NCI-H146 treated with DMSO at 0.1 percent for 48 hours (cell line): Measurements from ENCODE around the gene FHOD3.
"Not testable (repeated sequence)": the region's sequence is repeated elsewhere in the genome, so short reads cannot be mapped to it uniquely, and the experiment has no call there.

Experiments
- DNase-seq: peaks from one replicate; lab custom pipeline; 2025; ENCODE audit not compliant: unreplicated experiment; lab: John Stamatoyannopoulos, UW

Gene FHOD3

GRCh38 chr18:36812678-36813077 is 515.2 kb downstream of the FHOD3 start:
- DNase-seq: no peak

DNA sequence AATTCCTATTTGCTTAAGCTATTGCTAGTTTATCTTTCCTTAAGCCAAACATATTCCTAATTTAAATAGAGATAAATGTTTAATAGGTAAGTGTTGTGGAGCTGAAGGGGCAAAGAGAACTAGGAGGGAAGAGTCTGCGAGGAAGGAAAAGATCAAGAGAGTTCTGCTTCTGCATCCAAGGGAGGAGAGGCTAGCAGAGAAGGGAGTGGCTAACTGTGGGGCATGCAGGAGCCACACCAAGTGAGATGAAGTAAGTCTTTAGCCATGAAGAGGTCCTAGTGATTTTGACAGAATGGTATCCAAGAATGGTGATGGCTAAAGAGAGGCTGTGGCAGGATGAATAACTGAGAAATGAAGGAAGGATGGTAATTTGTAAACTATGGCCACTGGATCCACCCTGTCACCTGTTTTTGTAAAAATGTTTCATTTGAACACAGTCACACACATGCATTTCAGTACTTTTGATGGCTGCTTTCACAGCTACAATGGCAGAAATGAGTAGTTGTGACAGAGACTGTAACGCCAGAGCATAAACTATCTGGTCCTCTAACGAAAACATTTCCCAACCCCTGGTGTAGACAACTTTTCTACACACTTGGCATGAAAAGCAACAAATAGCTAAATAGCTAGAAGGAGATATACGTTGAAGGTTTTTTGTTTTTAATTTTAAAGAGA is 515.7 kb downstream of the FHOD3 start:
- DNase-seq: no peak

GRCh38 chr18:36813824-36814223 is 516.3 kb downstream of the FHOD3 start:
- no peak for DNase-seq

DNA sequence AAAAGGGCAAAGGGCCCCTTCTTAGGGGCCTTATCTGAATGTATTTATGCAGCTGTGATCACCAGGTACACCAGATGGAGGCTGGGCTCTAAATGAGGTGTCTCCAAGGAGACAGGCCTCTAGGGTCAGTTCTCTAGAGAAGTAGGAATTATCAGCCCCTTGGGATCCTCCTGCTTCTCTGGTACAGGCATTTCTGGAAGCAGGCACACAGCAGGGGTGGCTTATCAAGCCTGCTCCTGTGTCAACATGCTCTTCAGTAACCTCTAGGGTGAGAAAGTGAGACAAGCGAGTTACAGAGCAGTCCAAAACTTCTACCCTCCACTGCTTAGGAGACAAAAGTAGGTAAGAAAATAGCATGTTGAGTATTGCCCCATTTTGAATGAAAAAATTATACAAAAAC is 517.5 kb downstream of the FHOD3 start:
- no peak for DNase-seq

DNA sequence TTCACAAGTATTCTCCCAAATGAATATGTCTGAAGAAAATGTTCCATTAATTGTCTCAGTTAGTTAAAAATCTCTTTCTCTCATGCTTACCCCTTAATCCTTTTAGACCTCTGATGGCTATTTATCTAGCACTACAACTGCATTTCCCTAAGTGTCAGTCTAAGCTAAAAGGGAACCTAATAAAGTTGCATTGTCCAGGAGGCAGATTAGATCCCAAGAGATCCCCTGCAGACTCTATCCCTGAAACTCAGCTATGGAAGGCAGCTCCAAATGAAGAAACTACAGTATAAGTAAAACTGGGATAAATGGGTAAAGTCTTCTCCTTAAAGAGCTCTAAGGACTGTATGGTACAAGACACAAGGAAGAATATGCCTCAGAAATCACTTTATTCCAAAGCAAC is 518.6 kb downstream of the FHOD3 start:
- DNase-seq: not testable (repeated sequence)

GRCh38 chr18:36817039-36817438 is 519.5 kb downstream of the FHOD3 start:
- no peak for DNase-seq

GRCh38 chr18:36818652-36819051 is 521.1 kb downstream of the FHOD3 start:
- DNase-seq: peak; percentile 42

DNA sequence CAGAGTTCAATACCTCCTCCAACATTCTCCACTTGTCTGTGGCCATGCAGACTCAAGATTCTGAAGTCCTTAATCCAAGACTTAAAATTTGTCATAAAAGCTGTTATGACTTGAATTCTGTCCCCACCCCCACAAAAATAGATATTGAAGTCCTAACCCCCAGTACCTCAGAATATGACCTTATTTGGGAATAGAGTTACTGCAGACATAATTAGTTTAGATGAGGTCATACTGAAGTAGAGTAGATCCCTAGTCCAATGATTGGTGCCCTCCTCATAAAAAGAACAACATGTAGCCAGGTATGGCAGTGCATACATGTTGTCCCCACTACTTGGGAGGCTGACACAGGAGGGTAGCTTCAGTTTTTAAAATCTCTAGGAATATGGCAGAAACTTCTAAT is 522.1 kb downstream of the FHOD3 start:
- DNase-seq: no peak

DNA sequence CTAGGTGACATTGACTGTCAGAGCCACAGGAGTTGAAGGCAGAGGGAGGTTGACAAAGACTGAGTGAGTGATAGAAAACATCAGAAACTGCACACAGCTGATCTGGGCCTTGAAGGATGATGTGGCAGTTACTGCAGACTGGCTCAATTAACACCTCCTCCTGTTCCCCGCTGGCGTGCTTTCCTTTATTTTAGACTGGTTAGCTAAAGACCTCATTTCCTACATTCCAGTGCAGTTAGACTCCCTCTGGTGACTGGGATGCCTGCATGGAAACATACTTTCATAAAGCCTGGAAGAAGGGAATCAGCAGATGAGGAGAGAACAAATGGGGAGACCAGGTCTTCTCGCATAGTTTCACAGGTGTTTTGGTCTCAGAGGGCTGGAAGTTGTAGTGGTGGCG is 524.2 kb downstream of the FHOD3 start:
- DNase-seq: no peak

DNA sequence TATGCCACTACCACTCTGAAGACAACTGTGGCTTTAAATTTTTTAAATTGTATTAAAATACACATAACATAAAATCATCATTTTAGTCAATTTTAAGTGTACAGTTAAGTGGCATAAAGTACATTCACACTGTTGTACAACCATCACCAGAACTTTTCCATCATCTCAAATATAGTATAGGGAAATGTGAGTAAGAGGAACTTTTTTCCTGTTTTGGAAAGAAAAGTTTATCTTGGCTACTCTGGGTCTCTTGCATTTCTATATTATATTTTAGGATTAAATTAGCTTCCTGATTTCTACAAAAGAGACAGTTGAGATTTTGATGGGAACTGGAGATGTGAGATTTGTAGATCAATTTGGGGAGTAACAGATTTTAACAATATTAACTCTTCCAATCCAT is 528.0 kb downstream of the FHOD3 start:
- no peak for DNase-seq

DNA sequence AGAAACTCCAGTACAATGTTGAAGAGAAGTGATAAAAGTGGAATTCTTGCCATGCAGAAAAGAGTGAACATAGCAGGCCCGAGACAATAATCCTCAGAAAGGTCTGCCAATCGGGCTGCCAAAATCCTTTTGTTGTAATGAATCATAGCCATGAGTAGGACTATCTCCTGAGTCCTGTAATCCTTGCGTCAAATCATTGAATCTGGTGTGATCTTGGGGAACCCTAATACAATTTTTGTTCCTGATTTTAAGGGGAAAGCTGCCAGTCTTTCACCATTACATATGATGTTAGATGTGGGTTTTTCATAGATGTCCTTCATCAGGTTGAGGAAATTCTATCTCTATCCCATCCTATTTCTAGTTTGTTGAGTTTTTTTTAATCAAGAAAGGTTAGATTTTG is 529.0 kb downstream of the FHOD3 start:
- no peak for DNase-seq

DNA sequence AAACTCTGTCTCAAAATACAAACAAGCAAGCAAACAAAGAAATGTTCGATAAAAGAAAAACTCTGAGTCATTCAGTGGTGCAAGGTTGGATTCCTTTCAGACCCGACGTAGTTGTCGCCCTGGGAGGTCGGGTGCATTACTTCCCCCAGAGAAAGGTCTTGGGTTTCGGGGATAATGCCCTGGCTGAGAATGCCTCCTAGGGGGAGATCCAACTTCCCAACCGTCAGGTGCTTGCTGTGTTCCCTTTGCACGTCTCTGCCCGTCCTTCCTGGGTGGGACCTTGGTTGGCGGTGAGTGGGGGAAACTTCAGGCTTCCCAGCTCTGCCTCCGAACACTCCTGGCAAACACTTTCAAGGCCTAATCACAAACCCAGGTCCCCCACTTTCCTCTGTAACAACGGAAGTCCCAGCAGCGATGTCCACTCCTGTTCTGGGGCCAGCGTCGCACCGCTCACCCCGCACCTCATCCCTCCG is 530.7 kb downstream of the FHOD3 start:
- DNase-seq: no peak

DNA sequence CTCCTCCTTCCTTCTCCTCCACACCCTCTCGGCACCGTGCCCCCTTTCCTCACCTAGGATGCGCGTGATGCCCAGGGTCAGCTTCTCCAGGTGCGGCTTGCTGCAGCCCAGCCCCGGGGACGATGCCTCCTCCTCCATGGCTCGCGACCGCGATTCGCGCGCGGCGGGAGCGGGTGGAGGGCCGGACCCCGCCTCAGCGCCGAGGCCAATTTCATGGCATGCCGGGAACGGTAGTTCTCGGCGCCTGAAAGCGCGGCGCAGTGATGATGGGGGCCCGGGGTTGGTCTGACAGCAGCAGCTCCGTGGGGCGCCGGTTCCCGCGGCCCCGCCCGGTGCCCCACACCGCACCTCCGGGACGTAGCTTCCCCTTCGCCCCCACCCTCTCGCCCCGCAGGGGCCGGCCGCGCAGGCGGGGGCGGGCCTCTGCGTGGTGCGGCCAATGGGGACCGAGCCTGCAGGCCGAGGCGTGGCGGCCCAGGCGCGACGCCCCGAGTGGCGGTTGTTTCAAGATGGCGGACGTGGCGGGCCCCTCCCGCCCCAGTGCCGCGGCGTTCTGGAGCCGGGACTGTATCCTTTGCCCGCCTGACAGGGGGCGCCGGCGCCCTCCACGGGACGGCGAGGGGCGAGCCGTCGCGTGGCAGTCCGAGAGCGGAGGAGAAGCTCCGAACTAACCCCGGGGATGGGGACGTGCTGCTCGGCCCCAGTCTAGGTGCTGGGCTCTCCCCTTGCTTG is 531.3 kb downstream of the FHOD3 start, which contains the start of the genes KIAA1328 and TPGS2:
KIAA1328 (plus strand) TSS at position 498 of the 732 bp plus-strand sequence; CDS start at position 510, 12 bp downstream.
TPGS2 (minus strand) TSS at position 373 of the 732 bp plus-strand sequence; CDS start at position 138, 235 bp downstream.
- peak; percentile 97 for DNase-seq
